Peyer's patch (tissue), 4 donors: ENCODE measurements around the gene SPATA31A1. TPM values are rescaled to one million over a fixed set of nuclear protein-coding genes. Genes with fewer than 3 reads are reported as not detected.
"Not testable (repeated sequence)": the region's sequence is repeated elsewhere in the genome, so short reads cannot be mapped to it uniquely, and the experiment has no call there.

Experiments used
- DNase-seq, 3 donors: peaks; one replicate each; pipeline ENCODE4 v3.0.0-alpha.2; 2017 to 2019
- H3K27ac ChIP-seq, 4 donors: fragments of 200-600 bp; sonication (generic); one replicate each; pipeline ENCODE4 v1.5.1; 2016 to 2019
- H3K27me3 ChIP-seq, 2 donors: fragments of 200-600 bp; sonication (generic); one replicate each; pipeline ENCODE4 v1.5.1; 2019
- H3K36me3 ChIP-seq, 3 donors: fragments of 200-600 bp; sonication (generic); one replicate each; pipeline ENCODE4 v1.5.1; 2016 to 2019
- H3K4me1 ChIP-seq, 4 donors: fragments of 200-600 bp; sonication (generic); one replicate each; pipeline ENCODE4 v1.5.1; 2016 to 2019
- H3K4me3 ChIP-seq, 4 donors: fragments of 200-600 bp; sonication (generic); 1 replicate in 3 of 4; 2 replicates in 1 of 4; pipeline ENCODE4 v1.5.1; 2016 to 2019; ENCODE audit warnings: mild to moderate bottlenecking in 1 of 4
- H3K9me3 ChIP-seq, 4 donors: fragments of 200-600 bp; sonication (generic); one replicate each; pipeline ENCODE4 v1.5.1; 2016 to 2019; ENCODE audit warnings: mild to moderate bottlenecking in 1 of 4
- total RNA-seq, 4 donors: library from RNA; depleted of rRNA; stranded (reverse); fragments of >200 nt; gene quantifications; one replicate each; pipeline ENCODE4 v1.1.0, GENCODE V29; 2016

Gene SPATA31A1
- not detected for total RNA-seq

- H3K27ac ChIP-seq, H3K36me3 ChIP-seq, DNase-seq, H3K4me1 ChIP-seq, H3K27me3 ChIP-seq, H3K4me3 ChIP-seq, H3K9me3 ChIP-seq: not testable (repeated sequence)
Observed at GRCh38 chr9:39355369-39355768, at the start of gene SPATA31A1. SPATA31A1 (plus strand) TSS chr9:39355669; CDS start chr9:39355731, 62 bp downstream.

GRCh38 chr9:39407261-39408204, 52.1 kb downstream of the SPATA31A1 start:
- H3K4me3 ChIP-seq, H3K9me3 ChIP-seq, H3K36me3 ChIP-seq: not testable (repeated sequence)

GRCh38 chr9:39411254-39411940, 55.9 kb downstream of the SPATA31A1 start:
- not testable (repeated sequence) for H3K36me3 ChIP-seq, H3K9me3 ChIP-seq, DNase-seq, H3K4me3 ChIP-seq, H3K27ac ChIP-seq, H3K27me3 ChIP-seq, H3K4me1 ChIP-seq

More at GRCh38 chr9:39407261-39408204, 52.1 kb downstream of the SPATA31A1 start:
- not testable (repeated sequence) for H3K27me3 ChIP-seq, H3K27ac ChIP-seq, DNase-seq, H3K4me1 ChIP-seq

Other genes starting within 250 kb of the SPATA31A1 start
- gene CNTNAP3, start 67.5 kb upstream of the SPATA31A1 start, total RNA-seq: 1 to 10 TPM; 2.5 to 6.6 (median 4.8) TPM